ENCODE measurements around the gene ADCY10.

GRCh38 chr1:167802235-167802634, 111.7 kb downstream of the ADCY10 start:
- TF ChIP-seq POLR2A (IDR thresholded peaks at IDR 0.05; ENCODE audit: low read length) (no peak), GATA1 (IDR thresholded peaks at IDR 0.05; ENCODE audit: low read depth, low read length) (no peak)
